ENCODE results near the gene LRRC52.

LRRC52 gene, protein sequence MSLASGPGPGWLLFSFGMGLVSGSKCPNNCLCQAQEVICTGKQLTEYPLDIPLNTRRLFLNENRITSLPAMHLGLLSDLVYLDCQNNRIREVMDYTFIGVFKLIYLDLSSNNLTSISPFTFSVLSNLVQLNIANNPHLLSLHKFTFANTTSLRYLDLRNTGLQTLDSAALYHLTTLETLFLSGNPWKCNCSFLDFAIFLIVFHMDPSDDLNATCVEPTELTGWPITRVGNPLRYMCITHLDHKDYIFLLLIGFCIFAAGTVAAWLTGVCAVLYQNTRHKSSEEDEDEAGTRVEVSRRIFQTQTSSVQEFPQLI

DNA sequence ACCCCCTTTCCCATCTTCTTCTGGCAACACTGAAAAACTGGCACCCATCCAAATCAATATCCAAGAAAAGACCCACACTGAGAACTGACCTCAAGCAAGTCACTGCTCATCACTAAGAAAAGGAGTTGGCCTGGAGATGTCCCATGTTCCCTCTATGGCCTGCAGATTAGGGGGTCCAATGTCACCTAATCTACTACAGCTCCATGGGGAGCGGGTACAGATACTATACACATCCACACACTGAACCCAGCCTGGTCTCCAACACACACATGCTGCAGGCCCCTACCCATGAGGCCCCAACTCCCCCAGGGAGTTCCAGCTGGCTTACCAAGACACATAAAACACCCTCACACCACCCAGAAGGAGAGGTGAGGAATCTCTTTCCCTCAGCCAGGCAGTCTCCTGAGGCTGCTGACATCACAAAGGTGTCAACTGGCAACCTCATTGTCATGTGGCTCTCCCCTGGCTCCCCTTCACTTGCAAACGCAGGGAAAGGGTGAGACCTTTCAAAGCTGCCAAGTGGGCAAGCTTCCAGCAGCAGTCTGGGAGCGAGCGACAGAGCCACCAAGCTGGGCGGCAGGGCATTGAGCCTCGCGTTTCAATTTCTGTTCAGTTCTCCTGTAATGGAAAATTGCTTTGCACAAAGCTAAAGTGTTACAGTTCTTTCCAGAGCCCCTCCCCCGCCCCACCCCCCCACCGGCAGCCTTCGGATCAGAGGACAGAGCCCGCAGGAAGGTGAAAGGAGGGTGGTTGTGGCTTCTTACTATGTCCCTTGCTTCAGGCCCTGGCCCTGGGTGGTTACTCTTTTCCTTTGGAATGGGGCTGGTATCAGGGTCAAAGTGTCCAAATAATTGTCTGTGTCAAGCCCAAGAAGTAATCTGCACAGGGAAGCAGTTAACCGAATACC, at the start of gene LRRC52:
Gene LRRC52 (plus strand): TSS at position 469 of the 907 bp plus-strand sequence. CDS start 297 bp downstream, at position 766.
- no peak within 1 kb of the TSS for H3K27ac ChIP-seq
- no peak for TF ChIP-seq ZFX (IDR thresholded peaks at IDR 0.05)
- TF ChIP-seq, protein P1, sequence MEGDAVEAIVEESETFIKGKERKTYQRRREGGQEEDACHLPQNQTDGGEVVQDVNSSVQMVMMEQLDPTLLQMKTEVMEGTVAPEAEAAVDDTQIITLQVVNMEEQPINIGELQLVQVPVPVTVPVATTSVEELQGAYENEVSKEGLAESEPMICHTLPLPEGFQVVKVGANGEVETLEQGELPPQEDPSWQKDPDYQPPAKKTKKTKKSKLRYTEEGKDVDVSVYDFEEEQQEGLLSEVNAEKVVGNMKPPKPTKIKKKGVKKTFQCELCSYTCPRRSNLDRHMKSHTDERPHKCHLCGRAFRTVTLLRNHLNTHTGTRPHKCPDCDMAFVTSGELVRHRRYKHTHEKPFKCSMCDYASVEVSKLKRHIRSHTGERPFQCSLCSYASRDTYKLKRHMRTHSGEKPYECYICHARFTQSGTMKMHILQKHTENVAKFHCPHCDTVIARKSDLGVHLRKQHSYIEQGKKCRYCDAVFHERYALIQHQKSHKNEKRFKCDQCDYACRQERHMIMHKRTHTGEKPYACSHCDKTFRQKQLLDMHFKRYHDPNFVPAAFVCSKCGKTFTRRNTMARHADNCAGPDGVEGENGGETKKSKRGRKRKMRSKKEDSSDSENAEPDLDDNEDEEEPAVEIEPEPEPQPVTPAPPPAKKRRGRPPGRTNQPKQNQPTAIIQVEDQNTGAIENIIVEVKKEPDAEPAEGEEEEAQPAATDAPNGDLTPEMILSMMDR (conservative IDR thresholded peaks at IDR 0.05), result no peak

DNA sequence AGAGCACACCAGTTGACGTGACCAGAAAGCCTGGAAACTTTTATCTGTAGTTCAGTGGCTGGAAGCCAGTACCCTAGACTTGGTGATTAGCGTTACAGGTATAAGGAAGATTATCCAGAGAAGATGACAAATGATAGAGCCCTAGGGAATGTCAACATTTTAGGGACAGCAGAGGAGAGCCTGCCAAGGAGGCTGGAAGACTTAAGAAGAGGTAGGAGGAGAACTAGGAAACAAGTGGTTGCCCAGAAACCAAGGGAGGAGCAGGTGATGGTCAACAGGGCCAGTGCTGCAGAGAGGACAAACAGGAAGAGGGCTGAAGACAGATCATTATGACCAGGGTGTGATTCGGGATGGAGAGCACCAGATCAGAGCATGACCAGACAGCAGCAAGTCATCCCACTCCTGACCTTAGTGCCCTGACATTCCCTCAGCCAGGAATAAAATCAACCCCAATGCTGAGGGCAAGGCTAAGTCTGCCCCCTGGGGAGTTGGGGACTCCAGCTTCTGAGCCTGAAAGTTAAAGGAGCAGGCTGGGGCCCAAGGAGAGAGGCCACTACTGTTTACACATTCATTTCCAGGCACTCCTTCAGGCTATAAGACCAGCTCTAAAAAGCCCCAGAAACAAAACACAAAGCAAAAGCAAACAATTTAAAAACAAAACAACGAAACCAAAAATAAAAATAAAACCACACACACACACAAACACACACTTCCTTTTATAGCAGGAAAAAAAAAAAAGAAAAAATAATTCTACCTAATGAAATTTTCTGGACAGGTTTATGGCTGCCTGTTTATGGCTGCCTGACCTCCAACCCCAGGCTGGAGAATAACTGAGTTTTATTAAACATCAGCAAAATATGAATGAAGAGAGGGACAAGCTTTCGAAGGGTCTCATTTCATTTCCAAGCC, 48.6 kb upstream of the LRRC52 start:
- TF ChIP-seq, protein P1 (conservative IDR thresholded peaks at IDR 0.05), result no peak
- no peak for TF ChIP-seq ZFX (IDR thresholded peaks at IDR 0.05)
- no peak overlapping the region for H3K27ac ChIP-seq

DNA sequence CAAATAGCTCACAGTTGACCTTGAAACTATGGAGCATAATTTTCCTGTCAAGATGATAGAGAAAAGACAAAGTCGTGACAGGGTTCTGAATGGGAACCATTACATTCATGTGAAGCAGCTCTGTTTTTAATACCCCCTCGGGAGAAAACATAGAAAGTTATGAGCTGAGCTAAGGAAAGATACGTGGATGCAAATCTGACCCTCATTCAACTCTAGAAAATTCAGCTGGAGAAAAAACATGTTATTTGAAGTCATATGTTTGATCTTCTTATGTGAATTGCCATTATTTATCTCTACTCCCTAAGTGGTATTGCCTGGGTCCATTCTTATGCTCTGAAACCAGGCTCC, 48.0 kb upstream of the LRRC52 start:
- TF ChIP-seq, protein P1 (conservative IDR thresholded peaks at IDR 0.05), result no peak
- no peak for TF ChIP-seq ZFX (IDR thresholded peaks at IDR 0.05)
- H3K27ac ChIP-seq, result no peak overlapping the region

DNA sequence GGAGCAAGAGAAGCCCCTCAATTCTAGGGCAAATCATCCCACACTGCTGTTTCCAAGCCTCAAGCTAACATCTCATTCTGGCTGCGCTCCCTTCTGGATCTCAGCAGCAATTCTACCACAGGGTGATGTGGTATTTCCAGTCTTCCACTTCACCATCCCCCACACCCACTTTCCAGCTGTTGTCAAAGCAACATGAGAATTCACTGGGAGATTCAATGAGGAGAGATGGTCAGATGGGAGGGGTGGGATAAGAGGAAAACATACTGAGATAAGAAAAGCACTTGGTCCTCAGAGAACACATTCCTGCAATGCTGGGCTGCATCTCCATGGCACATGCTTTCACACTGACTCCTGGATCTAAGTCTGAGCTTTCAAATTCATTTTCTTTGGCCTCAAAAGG, 47.3 kb upstream of the LRRC52 start:
- no peak overlapping the region for H3K27ac ChIP-seq
- TF ChIP-seq ZFX (IDR thresholded peaks at IDR 0.05), result no peak
- TF ChIP-seq, protein P1 (conservative IDR thresholded peaks at IDR 0.05), result no peak

DNA sequence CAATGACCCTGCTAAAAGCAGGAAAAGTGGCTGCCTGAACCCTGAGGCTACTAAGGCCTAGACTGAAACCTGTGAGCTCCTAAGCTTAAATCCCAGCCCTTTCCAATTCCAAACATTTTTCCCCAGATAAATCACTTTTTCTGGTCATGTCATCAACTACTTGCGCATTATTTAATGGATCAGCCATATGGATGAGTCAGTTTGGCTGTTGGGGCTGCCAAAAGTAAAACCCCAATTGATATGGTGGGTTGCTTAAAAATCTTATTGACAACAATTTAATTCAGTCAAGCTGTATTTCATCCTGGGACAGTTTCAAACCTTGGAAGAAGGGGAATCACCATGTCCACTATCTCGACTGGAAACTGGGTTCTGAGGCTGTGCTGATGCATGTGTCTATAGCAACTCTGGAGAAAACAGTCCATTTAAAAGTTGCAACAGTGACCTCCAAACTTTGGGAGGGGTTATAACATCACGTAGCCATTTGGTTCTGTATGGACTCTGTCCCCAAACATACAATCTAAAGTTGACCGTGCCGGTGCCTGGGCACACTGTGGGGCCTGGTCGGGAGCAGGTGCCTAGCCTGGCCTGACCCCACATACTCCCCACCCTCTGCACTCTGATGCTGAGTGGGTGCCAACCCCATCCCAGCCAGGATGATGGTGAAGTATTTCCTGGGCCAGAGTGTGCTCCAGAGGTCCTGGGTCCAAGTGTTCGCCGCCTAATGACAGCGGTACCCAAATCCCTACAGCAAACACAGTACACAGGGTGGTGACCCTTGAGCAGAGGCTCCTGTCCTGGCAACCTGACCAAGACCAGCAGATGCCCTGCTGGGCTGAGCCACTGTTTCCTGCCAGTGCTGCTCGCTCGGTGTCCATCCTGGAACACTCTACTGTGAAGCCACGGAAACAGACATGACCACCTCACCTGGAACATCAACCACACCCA, 46.5 kb upstream of the LRRC52 start:
- no peak for TF ChIP-seq ZFX (IDR thresholded peaks at IDR 0.05)
- TF ChIP-seq, protein P1 (conservative IDR thresholded peaks at IDR 0.05), result no peak
- no peak overlapping the region for H3K27ac ChIP-seq

DNA sequence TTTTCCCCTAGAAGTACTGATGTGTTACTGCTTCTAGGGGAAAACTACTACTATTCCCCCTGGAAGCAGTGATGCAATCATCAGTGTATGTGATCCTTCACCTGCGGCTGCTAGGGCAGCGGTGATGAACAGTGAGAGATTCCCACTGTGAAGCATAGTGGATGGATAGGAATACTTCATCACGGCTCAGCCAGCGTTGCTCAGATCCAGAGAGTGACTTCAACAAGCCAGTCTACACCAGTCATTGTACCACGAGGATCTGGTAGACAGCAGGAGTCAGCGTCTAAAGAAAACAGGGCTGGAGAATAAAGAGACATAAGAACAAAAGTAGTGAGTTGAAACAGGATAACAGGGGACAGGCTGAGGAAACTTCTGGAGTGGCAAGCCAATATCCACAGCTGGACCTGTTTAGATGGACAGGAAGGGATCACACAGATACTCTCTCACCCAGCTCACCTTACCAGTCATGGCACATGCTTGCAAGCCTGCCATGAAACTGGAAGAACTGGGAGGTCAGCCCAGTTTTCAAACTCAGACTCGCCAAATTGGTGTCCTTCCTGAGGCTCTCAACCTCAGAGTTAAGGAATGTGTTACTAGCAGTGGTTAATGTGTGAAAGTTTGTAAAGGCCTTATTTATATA, 42.4 kb upstream of the LRRC52 start:
- no peak overlapping the region for H3K27ac ChIP-seq
- no peak for TF ChIP-seq ZFX (IDR thresholded peaks at IDR 0.05)
- TF ChIP-seq, protein P1 (conservative IDR thresholded peaks at IDR 0.05), result no peak

Data from C4-2B (cell line).